AG04449 (cell line): ENCODE results near the gene PTPN4.

Source experiments
- CTCF ChIA-PET: fragments of 350-600 bp; formaldehyde crosslinking; extraction: SDS; loops from one replicate; lab custom pipeline; 2021; ENCODE audit warnings: antibody characterized with exemption; lab: Yijun Ruan, JAX
- POLR2A ChIA-PET: fragments of 400-600, 350-600 bp; formaldehyde crosslinking; extraction: SDS; loops from one replicate; lab custom pipeline; 2020; ENCODE audit warnings: antibody characterized with exemption, inconsistent platforms; lab: Yijun Ruan, JAX
- DNase-seq: peaks from one replicate; pipeline ENCODE4 v3.0.0-alpha.2; 2010; ENCODE audit warnings: low read depth, low spot score
- H3K4me3 ChIP-seq: 2 replicates; pipeline ENCODE4 v1.5.1; 2011; ENCODE audit warnings: low read depth, mild to moderate bottlenecking, control low read depth, low read length
- CTCF ChIP-seq: IDR thresholded peaks from one replicate; pipeline ENCODE4 v1.5.1; 2011; ENCODE audit warnings: mild to moderate bottlenecking, moderate library complexity, low read length, control low read depth, inconsistent platforms; ENCODE audit not compliant: insufficient read depth; ENCODE audit errors: missing control alignments

PTPN4 gene

GRCh38 chr2:119937680-119938079 lies 178.0 kb downstream of the PTPN4 start:
- ChIA-PET CTCF (no interaction called here), POLR2A (no interaction called here)
- DNase-seq, result no peak
- no peak overlapping the region for H3K4me3 ChIP-seq
- TF ChIP-seq CTCF, result no peak

GRCh38 chr2:119939915-119940314 lies 180.2 kb downstream of the PTPN4 start:
- CTCF ChIA-PET, result interaction anchor here (1.1 kb wide), 1 partner anchor 14 kb away, joined by 3 read pairs; no protein-coding TSS in a partner anchor
- H3K4me3 ChIP-seq, result no peak overlapping the region
- DNase-seq, result no peak
- POLR2A ChIA-PET, result no interaction called here
- no peak for TF ChIP-seq CTCF

- POLR2A ChIA-PET, result no interaction called here
- no peak for TF ChIP-seq CTCF
- DNase-seq, result no peak
- CTCF ChIA-PET, result interaction anchor here (1.1 kb wide), 1 partner anchor 15 kb away, joined by 3 read pairs; no protein-coding TSS in a partner anchor
- no peak overlapping the region for H3K4me3 ChIP-seq
Observed at GRCh38 chr2:119940856-119941255, 181.1 kb downstream of the PTPN4 start.

- no peak overlapping the region for H3K4me3 ChIP-seq
- no peak for TF ChIP-seq CTCF
- ChIA-PET CTCF (no interaction called here), POLR2A (no interaction called here)
- DNase-seq, result no peak
Observed at GRCh38 chr2:119941388-119941787, 181.7 kb downstream of the PTPN4 start.

- ChIA-PET POLR2A (no interaction called here), CTCF (interaction anchor here (1.0 kb wide), 1 partner anchor 9 kb away, joined by 3 read pairs; no protein-coding TSS in a partner anchor)
- DNase-seq, result no peak
- H3K4me3 ChIP-seq, result no peak overlapping the region
- no peak for TF ChIP-seq CTCF
Observed at GRCh38 chr2:119941981-119942513, 182.3 kb downstream of the PTPN4 start.

- no peak overlapping the region for H3K4me3 ChIP-seq
- DNase-seq, result no peak
- ChIA-PET CTCF (no interaction called here), POLR2A (no interaction called here)
- TF ChIP-seq CTCF, result no peak
Observed at GRCh38 chr2:119943058-119943457, 183.3 kb downstream of the PTPN4 start.
